T-helper 1 cell treated with Interleukin-12 subunit alpha and Interleukin-12 subunit beta and Interleukin-4 antibody, amounts not matched to agents 30 μg/mL and 1 μg/mL, for 36 hours (primary cell): ENCODE data around the gene MYO1E.

Experiments
- H3K27ac Mint-ChIP-seq: one replicate; pipeline ENCODE4 v1.8.0; 2021; ENCODE audit warnings: mild to moderate bottlenecking, mixed read lengths
- H3K27me3 Mint-ChIP-seq: one replicate; pipeline ENCODE4 v1.8.0; 2021; ENCODE audit warnings: low read depth, mixed read lengths
- H3K36me3 Mint-ChIP-seq: one replicate; pipeline ENCODE4 v1.8.0; 2021; ENCODE audit warnings: low read depth, mixed read lengths
- H3K4me1 Mint-ChIP-seq: one replicate; pipeline ENCODE4 v1.8.0; 2021; ENCODE audit warnings: low read depth, mixed read lengths
- H3K4me3 Mint-ChIP-seq: one replicate; pipeline ENCODE4 v1.8.0; 2021; ENCODE audit warnings: mild to moderate bottlenecking, moderate library complexity, mixed read lengths
- H3K9me3 Mint-ChIP-seq: one replicate; pipeline ENCODE4 v1.8.0; 2021; ENCODE audit warnings: mixed read lengths

Gene MYO1E

DNA sequence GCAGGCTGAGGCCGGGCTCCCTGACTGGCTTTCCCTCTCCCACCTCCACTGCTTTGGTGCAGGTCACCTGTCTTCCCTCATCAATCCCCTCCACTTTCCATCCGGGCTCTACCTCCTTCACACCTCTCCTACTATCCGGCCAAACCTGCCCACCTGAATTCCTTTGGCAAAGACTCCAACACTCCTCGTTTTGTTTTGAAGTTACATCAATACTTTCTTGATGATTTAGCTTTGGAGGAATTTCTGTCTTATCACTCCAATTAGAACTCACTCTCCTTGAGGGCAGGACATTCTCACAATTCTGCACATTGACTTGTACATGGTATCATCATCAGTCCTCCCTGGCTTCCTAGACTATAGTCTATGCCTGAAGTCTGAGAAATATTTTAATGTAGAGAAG lies 145.7 kb downstream of the MYO1E start:
- Mint-ChIP-seq H3K36me3 (peaks cover 11% of the 10 kb centered on the region), H3K27ac (no peak overlapping the region), H3K4me1 (peaks cover 4% of the 10 kb centered on the region), H3K4me3 (no peak overlapping the region), H3K9me3 (no peaks in the 10 kb centered on the region), H3K27me3 (no peaks in the 10 kb centered on the region)

DNA sequence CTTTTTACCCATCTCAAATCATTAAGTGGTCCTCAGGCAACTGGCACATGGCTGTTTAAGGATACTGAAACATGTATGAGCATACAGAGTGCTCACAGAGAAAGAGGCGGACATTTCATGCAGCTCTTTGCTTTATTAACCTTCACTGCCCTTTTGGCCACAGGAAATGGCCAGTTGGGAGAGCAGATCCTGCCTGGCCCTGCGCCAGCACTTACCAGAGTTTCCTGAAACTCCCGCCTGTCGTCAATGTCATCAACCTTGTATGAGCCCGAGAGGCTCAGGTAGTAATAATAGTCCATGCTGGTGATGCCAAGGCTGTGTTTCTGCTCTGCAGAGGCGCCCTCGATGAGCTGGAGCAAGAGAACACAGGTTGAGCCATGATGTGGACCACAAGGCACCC lies 148.2 kb downstream of the MYO1E start:
- Mint-ChIP-seq H3K4me3 (no peak overlapping the region), H3K27me3 (no peaks in the 10 kb centered on the region), H3K27ac (no peak overlapping the region), H3K9me3 (no peaks in the 10 kb centered on the region), H3K36me3 (peaks cover 13% of the 10 kb centered on the region), H3K4me1 (peaks cover 4% of the 10 kb centered on the region)

DNA sequence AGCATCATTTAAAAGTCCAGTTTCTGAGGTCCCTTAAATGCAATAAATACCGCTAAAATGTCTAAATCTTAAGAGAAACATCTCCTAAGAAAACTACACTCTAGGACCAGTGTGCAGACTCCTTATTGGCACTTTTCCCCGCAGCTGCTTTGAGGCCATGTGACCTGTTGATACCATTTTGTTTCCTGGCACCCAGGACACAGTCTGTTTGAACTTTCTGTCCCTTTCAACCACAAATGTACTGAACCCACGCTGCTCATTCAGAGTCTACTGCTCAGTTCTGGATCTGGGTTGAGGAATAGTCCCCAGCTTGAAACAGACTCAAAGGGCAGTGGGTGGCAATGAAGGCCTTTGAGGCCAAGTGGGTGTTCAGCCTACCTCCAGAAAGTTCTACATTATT lies 148.9 kb downstream of the MYO1E start:
- no peaks in the 10 kb centered on the region for H3K27me3 Mint-ChIP-seq
- H3K36me3 Mint-ChIP-seq, result peaks cover 13% of the 10 kb centered on the region
- H3K9me3 Mint-ChIP-seq, result no peaks in the 10 kb centered on the region
- H3K4me3 Mint-ChIP-seq, result no peak overlapping the region
- H3K4me1 Mint-ChIP-seq, result peaks cover 4% of the 10 kb centered on the region
- no peak overlapping the region for H3K27ac Mint-ChIP-seq

DNA sequence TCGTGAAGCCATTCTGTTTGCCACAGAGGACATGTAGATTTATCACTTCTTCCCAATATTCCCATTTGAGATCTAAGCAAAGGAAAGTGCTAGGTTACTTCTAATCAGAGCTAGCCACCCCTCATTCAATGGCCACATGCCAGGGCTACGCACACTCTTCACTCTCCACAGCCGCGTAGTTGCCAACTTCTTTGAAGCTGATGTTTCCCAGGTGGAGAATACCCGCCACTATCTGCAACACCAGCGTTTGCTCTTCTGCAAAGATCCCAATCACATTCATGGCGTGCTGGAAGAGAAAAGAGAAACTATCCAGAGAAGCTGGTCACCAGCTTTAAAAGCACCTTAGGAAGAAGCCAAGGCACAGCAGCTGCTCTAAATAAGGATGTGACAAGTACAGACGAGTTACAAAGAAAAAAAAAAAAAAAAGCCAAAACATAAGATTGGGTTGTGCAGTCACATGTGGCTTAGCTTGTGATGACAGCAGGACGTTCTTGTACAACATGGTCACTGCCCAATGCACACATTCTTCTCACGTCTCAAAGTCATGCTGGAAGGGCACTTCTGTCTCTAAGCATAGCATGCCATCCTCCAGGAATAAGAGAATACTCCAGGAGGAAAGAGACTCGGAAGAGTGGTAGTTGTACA lies 149.6 kb downstream of the MYO1E start:
- Mint-ChIP-seq H3K36me3 (peaks cover 18% of the 10 kb centered on the region), H3K4me1 (peaks cover 4% of the 10 kb centered on the region), H3K27ac (no peak overlapping the region), H3K9me3 (no peaks in the 10 kb centered on the region), H3K4me3 (no peak overlapping the region), H3K27me3 (no peaks in the 10 kb centered on the region)

DNA sequence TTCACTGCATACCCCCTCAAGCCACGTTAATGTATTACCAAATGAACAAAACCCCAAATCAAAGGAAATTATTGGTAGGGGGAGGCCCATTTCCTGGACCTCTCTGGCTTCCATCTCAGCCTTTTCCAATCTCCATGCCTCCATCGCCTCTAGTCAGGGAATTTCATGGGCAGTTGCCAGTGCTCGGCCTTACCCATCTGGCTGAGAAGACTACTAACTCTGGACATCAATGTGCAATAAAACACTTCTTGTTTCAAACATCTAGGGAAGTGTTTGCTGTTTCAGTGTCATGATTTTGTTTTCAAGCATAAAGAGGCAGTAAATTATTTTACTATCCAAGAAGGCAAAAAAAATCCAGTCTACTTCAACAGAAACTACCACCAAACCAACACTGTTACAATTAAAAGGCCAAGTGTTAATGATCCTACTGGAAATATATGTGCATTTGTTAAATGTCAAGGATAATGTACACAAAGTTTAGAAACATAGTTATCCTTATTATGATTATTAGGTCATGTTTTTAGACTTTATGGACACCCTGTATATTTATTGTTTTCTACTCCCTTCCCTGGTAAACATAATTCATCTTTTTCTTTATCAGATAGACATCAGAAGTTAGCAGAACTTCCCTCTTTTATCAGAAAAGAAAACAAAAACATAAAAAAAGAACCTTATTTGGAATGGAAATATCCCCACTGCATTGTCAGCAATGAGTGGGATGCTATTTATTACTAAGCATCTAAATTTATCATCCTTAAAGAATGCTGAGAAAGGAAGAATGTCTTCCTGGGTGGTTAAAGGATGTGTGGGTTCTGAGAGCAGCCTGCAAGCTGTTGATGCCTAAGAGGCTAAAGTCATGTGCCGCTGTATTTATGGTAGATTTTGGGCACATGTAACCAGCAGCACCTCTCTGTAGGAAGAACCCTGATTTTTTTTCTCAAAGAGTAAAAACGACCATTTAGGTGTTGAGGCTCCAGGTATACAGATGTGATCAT lies 150.9 kb downstream of the MYO1E start:
- no peaks in the 10 kb centered on the region for H3K9me3 Mint-ChIP-seq
- no peaks in the 10 kb centered on the region for H3K27me3 Mint-ChIP-seq
- H3K4me1 Mint-ChIP-seq, result peaks cover under 1% of the 10 kb centered on the region
- H3K27ac Mint-ChIP-seq, result no peak overlapping the region
- no peak overlapping the region for H3K4me3 Mint-ChIP-seq
- H3K36me3 Mint-ChIP-seq, result peaks cover 16% of the 10 kb centered on the region

DNA sequence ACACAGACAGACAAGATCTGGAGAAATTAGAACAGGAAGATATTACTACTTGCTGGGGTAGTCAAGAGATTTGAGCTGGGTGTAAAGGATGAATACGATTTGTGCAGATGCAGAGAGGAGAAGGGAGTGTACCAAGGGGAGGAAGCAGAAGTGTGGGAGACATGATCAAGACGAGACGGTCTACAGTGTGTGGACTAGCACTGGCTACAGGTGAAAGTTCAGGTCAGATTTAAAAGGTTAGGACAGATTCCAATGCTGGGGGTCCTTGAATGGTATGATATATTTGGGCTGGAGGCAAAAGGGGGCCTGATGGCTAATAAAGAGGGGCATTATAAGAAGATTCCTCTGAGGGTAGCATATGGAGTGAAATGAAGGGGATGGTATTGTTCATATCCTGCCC lies 154.0 kb downstream of the MYO1E start:
- H3K4me1 Mint-ChIP-seq, result no peaks in the 10 kb centered on the region
- H3K36me3 Mint-ChIP-seq, result peaks cover 15% of the 10 kb centered on the region
- no peaks in the 10 kb centered on the region for H3K9me3 Mint-ChIP-seq
- H3K4me3 Mint-ChIP-seq, result no peak overlapping the region
- H3K27me3 Mint-ChIP-seq, result no peaks in the 10 kb centered on the region
- no peak overlapping the region for H3K27ac Mint-ChIP-seq

DNA sequence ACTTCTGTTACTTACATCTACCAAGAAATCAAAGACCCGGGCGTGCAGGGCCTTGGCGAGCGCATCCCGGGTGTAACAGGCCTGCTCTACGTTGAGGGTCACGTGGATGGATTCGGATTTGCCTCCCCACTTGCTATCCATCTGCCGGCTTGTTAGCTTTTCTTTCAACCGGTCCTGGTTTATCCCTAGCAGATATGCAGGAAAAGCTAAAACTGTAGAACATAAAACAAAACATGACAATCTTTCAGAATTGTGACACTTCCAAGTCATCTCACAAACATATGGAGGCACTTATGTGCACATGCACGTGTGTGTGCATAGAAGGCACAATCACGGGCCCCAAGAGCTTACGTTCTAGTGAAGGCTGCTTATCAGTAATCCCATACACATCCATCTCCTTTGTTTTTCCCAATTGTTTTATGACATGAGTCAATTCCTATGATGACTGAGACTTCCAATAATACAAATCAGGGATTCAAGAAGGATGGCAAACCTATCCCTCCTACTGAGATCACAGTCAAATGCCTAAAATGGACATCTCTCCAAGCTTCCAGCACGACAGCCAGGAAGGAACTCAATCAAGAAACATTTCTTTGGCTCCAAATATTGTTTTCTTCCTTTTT lies 154.7 kb downstream of the MYO1E start:
- Mint-ChIP-seq H3K4me3 (no peak overlapping the region), H3K4me1 (no peaks in the 10 kb centered on the region), H3K36me3 (peaks cover 12% of the 10 kb centered on the region), H3K27ac (no peak overlapping the region), H3K27me3 (no peaks in the 10 kb centered on the region), H3K9me3 (no peaks in the 10 kb centered on the region)

DNA sequence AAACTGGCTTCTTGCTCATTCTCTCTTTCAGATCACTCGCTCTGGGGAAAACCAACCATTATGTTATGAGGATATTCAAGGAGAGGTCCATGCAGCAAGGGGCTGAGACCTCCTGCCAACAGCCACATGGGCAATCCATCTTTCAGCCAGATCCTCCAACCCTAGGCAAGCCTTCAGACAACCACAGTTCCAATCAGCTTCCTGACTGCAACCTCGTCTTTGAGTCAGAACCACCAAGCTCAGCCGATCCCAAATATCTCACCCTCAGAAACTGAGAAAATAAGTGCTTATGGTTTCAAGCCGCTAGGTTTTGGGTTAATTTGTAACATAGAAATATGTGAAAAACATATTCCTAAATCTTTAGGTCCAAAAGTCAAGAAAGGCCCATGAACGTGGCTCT lies 155.8 kb downstream of the MYO1E start:
- Mint-ChIP-seq H3K4me1 (no peaks in the 10 kb centered on the region), H3K9me3 (no peaks in the 10 kb centered on the region), H3K36me3 (peaks cover 12% of the 10 kb centered on the region), H3K27ac (no peak overlapping the region), H3K4me3 (no peak overlapping the region), H3K27me3 (no peaks in the 10 kb centered on the region)

DNA sequence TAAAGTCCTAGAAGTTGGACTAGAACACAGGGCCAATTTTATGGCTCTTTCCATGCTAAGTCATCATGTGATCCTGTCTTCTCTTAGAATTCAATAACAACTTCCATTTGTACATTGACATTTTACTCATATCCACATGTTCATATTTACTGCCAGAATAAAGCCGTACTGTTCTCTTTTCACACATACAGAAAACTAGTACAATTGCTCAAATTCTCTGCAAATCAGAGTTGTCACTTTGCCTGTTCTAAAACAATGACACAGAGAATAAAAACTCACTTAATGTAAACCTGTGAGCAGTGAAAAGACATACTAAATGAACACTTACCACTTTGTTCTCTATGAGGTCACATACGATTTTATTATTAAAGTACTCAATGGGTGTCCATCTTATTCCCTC lies 162.5 kb downstream of the MYO1E start:
- Mint-ChIP-seq H3K27ac (no peak overlapping the region), H3K4me3 (no peak overlapping the region), H3K9me3 (no peaks in the 10 kb centered on the region), H3K4me1 (peaks cover 7% of the 10 kb centered on the region), H3K27me3 (no peaks in the 10 kb centered on the region), H3K36me3 (peaks cover 19% of the 10 kb centered on the region)

DNA sequence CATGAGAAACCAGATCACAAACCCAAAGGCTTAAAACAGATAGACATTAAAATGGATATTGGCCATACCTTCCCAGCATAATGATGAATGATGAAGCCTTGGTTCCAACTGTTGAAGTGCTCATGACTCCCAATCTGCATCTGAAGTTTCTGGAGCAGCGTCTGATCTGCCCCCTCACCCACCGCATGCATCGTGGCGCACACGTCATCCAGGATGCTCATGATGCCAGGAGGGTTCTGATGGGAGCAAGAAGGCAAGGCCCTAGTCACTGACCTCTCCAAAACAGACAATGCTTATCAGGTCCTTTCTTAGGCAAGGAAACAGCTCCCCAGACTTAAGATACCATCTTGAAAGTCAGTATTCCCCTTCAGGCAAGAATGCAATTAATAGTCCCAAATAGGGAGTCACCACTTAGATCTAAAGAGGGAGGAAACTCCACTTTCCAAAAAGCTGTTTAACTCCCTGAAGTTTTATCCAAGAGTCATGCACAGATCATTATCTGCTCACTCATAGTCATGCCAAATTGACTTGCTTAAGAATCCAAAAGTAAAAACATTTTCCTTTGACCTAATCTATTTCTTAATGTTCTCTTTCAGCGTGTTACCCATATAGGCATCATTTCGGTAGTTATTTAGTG lies 163.9 kb downstream of the MYO1E start:
- Mint-ChIP-seq H3K27me3 (no peaks in the 10 kb centered on the region), H3K9me3 (no peaks in the 10 kb centered on the region), H3K4me3 (no peak overlapping the region), H3K36me3 (peaks cover 21% of the 10 kb centered on the region), H3K27ac (no peak overlapping the region), H3K4me1 (peaks cover 8% of the 10 kb centered on the region)

DNA sequence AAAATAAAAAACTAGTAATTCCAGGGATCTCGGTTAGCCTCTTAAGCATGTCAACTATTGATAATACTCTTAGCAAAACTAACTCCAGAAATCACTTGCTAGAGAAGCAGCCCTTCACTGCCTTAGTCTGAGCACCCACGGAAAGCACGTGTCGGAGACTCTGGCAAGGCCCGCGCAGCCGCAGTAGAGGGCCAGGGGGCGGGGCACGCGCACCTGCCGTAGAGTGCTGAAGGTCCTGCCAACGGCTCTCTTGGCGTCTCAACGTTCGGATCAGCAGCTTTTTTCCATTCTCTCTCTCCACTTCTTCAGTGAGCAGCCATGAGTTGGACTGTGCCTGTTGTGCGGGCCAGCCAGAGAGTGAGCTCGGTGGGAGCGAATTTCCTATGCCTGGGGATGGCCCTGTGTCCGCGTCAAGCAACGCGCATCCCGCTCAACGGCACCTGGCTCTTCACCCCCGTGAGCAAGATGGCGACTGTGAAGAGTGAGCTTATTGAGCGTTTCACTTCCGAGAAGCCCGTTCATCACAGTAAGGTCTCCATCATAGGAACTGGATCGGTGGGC lies 166.0 kb downstream of the MYO1E start, which contains the start of gene LDHAL6B:
Gene LDHAL6B (plus strand): TSS at position 221 of the 561 bp plus-strand sequence. CDS start 98 bp downstream, at position 319.
- no peaks in the 10 kb centered on the region for H3K27me3 Mint-ChIP-seq
- H3K4me1 Mint-ChIP-seq, result peaks cover 8% of the 10 kb centered on the region
- no peak within 1 kb of the TSS for H3K4me3 Mint-ChIP-seq
- H3K36me3 Mint-ChIP-seq, result peaks cover 20% of the 10 kb centered on the region
- peak within 1 kb of the TSS; percentile 4 for H3K27ac Mint-ChIP-seq
- H3K9me3 Mint-ChIP-seq, result no peaks in the 10 kb centered on the region

DNA sequence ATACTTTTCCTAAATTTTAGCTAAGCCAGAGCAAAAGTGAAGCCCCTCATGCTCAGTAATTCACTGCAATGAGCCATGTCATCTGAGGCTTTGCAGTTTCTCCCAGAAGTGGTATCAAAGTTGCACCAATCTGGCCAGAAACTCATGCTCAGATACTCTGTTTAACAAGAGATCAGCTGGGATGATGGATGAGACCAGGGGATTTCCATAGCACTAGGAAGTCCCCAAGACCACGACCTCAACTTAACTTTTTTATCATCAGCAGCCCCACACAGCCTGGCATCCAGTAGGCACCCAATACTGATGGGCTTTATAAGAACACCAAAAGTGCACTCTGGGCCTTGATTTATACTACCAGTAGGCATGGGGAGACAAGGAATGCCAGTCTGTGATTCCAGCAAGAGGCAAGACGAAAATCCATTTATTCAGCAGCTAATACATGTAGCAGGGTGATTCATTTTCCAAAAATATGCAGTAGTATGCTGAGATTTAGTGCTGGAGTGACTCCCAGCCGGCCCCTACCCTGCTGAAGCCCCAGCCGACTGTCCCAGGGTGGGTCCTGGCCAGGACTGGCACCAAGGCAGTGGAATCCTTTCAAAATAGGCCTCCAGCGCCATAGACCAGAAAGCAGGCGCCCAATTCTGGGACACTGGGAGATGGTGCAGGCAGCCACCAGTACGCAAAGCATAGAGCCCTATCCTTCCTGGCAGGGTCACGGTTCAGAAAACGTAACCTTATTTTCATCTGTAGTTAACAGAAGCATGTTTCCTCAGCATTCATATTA lies 166.6 kb downstream of the MYO1E start:
- H3K27me3 Mint-ChIP-seq, result no peaks in the 10 kb centered on the region
- peaks cover 8% of the 10 kb centered on the region for H3K4me1 Mint-ChIP-seq
- H3K9me3 Mint-ChIP-seq, result no peaks in the 10 kb centered on the region
- H3K27ac Mint-ChIP-seq, result peak overlapping the region; percentile 4
- peaks cover 18% of the 10 kb centered on the region for H3K36me3 Mint-ChIP-seq
- H3K4me3 Mint-ChIP-seq, result no peak overlapping the region

DNA sequence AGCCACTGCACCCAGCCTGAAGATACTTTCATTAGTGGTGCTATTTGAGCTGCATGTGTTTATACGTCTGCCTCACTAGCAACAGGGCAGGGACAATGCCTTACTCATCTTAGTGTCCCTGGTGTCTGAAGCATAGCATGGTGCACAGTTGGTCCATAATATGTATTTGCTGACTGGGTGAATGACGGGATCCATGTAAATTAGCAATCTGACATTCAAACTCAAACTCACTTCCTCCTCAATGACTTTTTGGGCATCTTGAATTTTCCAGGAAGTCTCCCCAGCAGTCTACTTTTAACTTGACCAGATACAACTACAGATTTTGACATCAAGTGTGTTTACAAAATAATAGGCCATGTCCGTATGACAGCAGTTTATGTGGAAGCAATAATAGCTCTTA lies 169.0 kb downstream of the MYO1E start:
- Mint-ChIP-seq H3K27me3 (no peaks in the 10 kb centered on the region), H3K27ac (no peak overlapping the region), H3K4me1 (peaks cover 8% of the 10 kb centered on the region), H3K36me3 (peaks cover 19% of the 10 kb centered on the region), H3K4me3 (no peak overlapping the region), H3K9me3 (no peaks in the 10 kb centered on the region)
